H1 (cell line): ENCODE measurements around the gene ACTL6A. TPM values are rescaled to one million over a fixed set of nuclear protein-coding genes. Genes with fewer than 3 reads are reported as not detected.

Source experiments
- CTCF ChIA-PET: fragments of 300-600 bp; sonication (Branson Sonifier 250); formaldehyde crosslinking; loops from one replicate; lab custom pipeline; 2021; ENCODE audit not compliant: partially characterized antibody; lab: Charles Lee
- POLR2A ChIA-PET: fragments of 300-600 bp; sonication (Branson Sonifier 250); formaldehyde crosslinking; loops from one replicate; lab custom pipeline; 2021; ENCODE audit warnings: inconsistent platforms; ENCODE audit not compliant: partially characterized antibody; lab: Charles Lee
- DNase-seq, 2 experiments: peaks; one replicate each; pipeline versions ENCODE4 v3.0.0 to v3.0.0-alpha.2; 2010 to 2022; ENCODE audit warnings: low spot score in 2 of 2, low read depth in 1 of 2, mixed read lengths in 1 of 2
- FAIRE-seq: peaks from 2 replicates; lab custom pipeline; 2011; peaks lifted over from hg19 to GRCh38; lab: Jason Lieb, UNC
- H2AFZ ChIP-seq: 2 replicates; pipeline ENCODE4 v1.8.1; 2012; ENCODE audit warnings: low read length, inconsistent platforms
- H2AK5ac ChIP-seq: 2 replicates; pipeline ENCODE4 v1.6.1; 2013; ENCODE audit warnings: low read depth, low read length
- H2BK120ac ChIP-seq: replicated peaks from 2 replicates; pipeline ENCODE3; 2013; ENCODE audit warnings: low read depth, low read length, inconsistent platforms
- H2BK12ac ChIP-seq: 2 replicates; pipeline ENCODE4 v1.6.1; 2013; ENCODE audit warnings: low read depth, low read length
- H2BK15ac ChIP-seq: 2 replicates; pipeline ENCODE4 v1.6.1; 2013; ENCODE audit warnings: low read length
- H2BK20ac ChIP-seq: 2 replicates; pipeline ENCODE4 v1.6.1; 2013; ENCODE audit warnings: low read length
- H2BK5ac ChIP-seq: 2 replicates; pipeline ENCODE4 v1.6.1; 2013; ENCODE audit warnings: low read depth, low read length
- H3K14ac ChIP-seq: 2 replicates; pipeline ENCODE4 v1.6.1; 2013; ENCODE audit warnings: inconsistent platforms; ENCODE audit not compliant: insufficient read length
- H3K18ac ChIP-seq: 2 replicates; pipeline ENCODE4 v1.6.1; 2013; ENCODE audit warnings: low read length; ENCODE audit errors: extremely low read depth
- H3K23ac ChIP-seq: 2 replicates; pipeline ENCODE4 v1.6.1; 2013; ENCODE audit warnings: inconsistent platforms; ENCODE audit not compliant: insufficient read length
- H3K23me2 ChIP-seq: 2 replicates; pipeline ENCODE4 v1.6.1; 2013; ENCODE audit warnings: low read depth, low read length
- H3K27ac ChIP-seq: 2 replicates; pipeline ENCODE4 v1.6.1; 2011; ENCODE audit warnings: low read depth, low read length, inconsistent platforms
- H3K27me3 ChIP-seq, 4 experiments: replicated peaks in 1 of 4; 1 replicate in 1 of 4; 2 replicates in 3 of 4; pipeline versions ENCODE4 v1.6.1 to v1.8.1; 2011 to 2013; ENCODE audit warnings: low read length in 3 of 4, mild to moderate bottlenecking in 3 of 4, inconsistent platforms in 2 of 4, mixed read lengths in 2 of 4, moderate library complexity in 1 of 4; ENCODE audit not compliant: control insufficient read depth in 3 of 4, insufficient read depth in 3 of 4; ENCODE audit errors: extremely low read depth in 1 of 4
- H3K36me3 ChIP-seq, 4 experiments: 2 replicates each; pipeline versions ENCODE4 v1.6.1 to v1.8.1; 2011 to 2013; ENCODE audit warnings: mild to moderate bottlenecking in 4 of 4, low read length in 3 of 4, moderate library complexity in 2 of 4, control low read depth in 1 of 4, inconsistent platforms in 1 of 4; ENCODE audit not compliant: insufficient read depth in 4 of 4, control insufficient read depth in 2 of 4
- H3K4ac ChIP-seq: replicated peaks from 2 replicates; pipeline ENCODE3; 2013; ENCODE audit warnings: low read length, low read depth, mixed read lengths, inconsistent platforms; ENCODE audit not compliant: insufficient read length
- H3K4me1 ChIP-seq, 4 experiments: replicated peaks in 1 of 4; 1 replicate in 1 of 4; 2 replicates in 3 of 4; pipeline versions ENCODE4 v1.6.1 to v1.8.1; 2011 to 2013; ENCODE audit warnings: low read length in 3 of 4, inconsistent platforms in 2 of 4, mixed read lengths in 1 of 4; ENCODE audit not compliant: insufficient read depth in 4 of 4, control insufficient read depth in 3 of 4
- H3K4me2 ChIP-seq, 2 experiments: 2 replicates each; pipeline versions ENCODE4 v1.6.1 to v1.8.1; 2011 to 2013; ENCODE audit warnings: low read depth in 2 of 2, low read length in 2 of 2, control low read depth in 1 of 2, inconsistent platforms in 1 of 2, mild to moderate bottlenecking in 1 of 2; ENCODE audit not compliant: insufficient read depth in 1 of 2
- H3K4me3 ChIP-seq, 4 experiments: fragments of 200-600, 300-600 bp in 1 of 4; sonication (generic), shearing (Covaris generic), sonication (Bioruptor Twin) in 1 of 4; 2 replicates each; pipeline versions ENCODE4 v1.5.1 to v1.8.1; 2011 to 2016; ENCODE audit warnings: low read length in 4 of 4, low read depth in 3 of 4, control low read depth in 2 of 4, inconsistent platforms in 2 of 4, mild to moderate bottlenecking in 2 of 4, mixed read lengths in 1 of 4, moderate library complexity in 1 of 4; ENCODE audit not compliant: insufficient read depth in 2 of 4; ENCODE audit errors: extremely low read depth in 1 of 4
- H3K56ac ChIP-seq: replicated peaks from 2 replicates; pipeline ENCODE3; 2013; ENCODE audit warnings: low read depth, mild to moderate bottlenecking, mixed read lengths, low read length, inconsistent platforms; ENCODE audit not compliant: insufficient read length
- H3K79me1 ChIP-seq: 2 replicates; pipeline ENCODE4 v1.6.1; 2013; ENCODE audit warnings: low read depth, low read length, control low read depth
- H3K79me2 ChIP-seq, 2 experiments: 2 replicates each; pipeline versions ENCODE4 v1.6.1 to v1.8.1; 2012 to 2013; ENCODE audit warnings: low read length in 2 of 2, mild to moderate bottlenecking in 2 of 2, inconsistent platforms in 1 of 2; ENCODE audit not compliant: insufficient read depth in 2 of 2, control insufficient read depth in 1 of 2
- H3K9ac ChIP-seq, 4 experiments: replicated peaks in 1 of 4; 1 replicate in 1 of 4; 2 replicates in 3 of 4; pipeline versions ENCODE4 v1.6.1 to v1.8.1; 2011 to 2013; ENCODE audit warnings: low read depth in 3 of 4, low read length in 3 of 4, control low read depth in 2 of 4, mild to moderate bottlenecking in 2 of 4, moderate library complexity in 2 of 4, inconsistent platforms in 1 of 4; ENCODE audit errors: extremely low read depth in 1 of 4
- H3K9me3 ChIP-seq, 2 experiments: 2 replicates each; pipeline versions ENCODE4 v1.6.1 to v1.8.1; 2012 to 2013; ENCODE audit warnings: mild to moderate bottlenecking in 2 of 2, moderate library complexity in 2 of 2, control low read depth in 1 of 2, inconsistent platforms in 1 of 2, low read depth in 1 of 2, low read length in 1 of 2, mixed read lengths in 1 of 2; ENCODE audit not compliant: insufficient read depth in 2 of 2
- H4K20me1 ChIP-seq, 2 experiments: replicated peaks in 1 of 2; 2 replicates each; pipeline versions ENCODE3 to v1.8.1; 2011 to 2013; ENCODE audit warnings: inconsistent platforms in 2 of 2, low read length in 2 of 2, mild to moderate bottlenecking in 1 of 2; ENCODE audit not compliant: insufficient read depth in 2 of 2, control insufficient read depth in 1 of 2
- H4K5ac ChIP-seq: 2 replicates; pipeline ENCODE4 v1.6.1; 2013; ENCODE audit warnings: low read length, low read depth, mixed read lengths, inconsistent platforms; ENCODE audit not compliant: insufficient read length
- H4K8ac ChIP-seq: 2 replicates; pipeline ENCODE4 v1.8.0; 2013; ENCODE audit warnings: mild to moderate bottlenecking, moderate library complexity, low read length, inconsistent platforms; ENCODE audit not compliant: insufficient read depth; ENCODE audit errors: extremely low read depth
- H4K91ac ChIP-seq: replicated peaks from 2 replicates; pipeline ENCODE3; 2013; ENCODE audit warnings: low read length, mixed read lengths, inconsistent platforms; ENCODE audit not compliant: insufficient read length
- CBX5 ChIP-seq: fragments of 300-800, 300-1000 bp; sonication (generic); IDR thresholded peaks from 2 replicates; pipeline ENCODE4 v1.7.1; 2016; ENCODE audit warnings: antibody characterized with exemption, low read length, low read depth
- TBP ChIP-seq: IDR thresholded peaks from 2 replicates; pipeline ENCODE4 v1.6.1; 2011; ENCODE audit warnings: low read depth, low read length, improper control_type of control experiment
- WGBS, 2 experiments: shearing (Covaris generic) in 1 of 2; methylation state at CpG; one replicate each; pipeline versions ENCODE4 v1.1.6 to v1.1.7; 2013 to 2015; ENCODE audit warnings: low lambda C conversion rate in 2 of 2, mixed read lengths in 2 of 2, inconsistent platforms in 1 of 2, low coverage in 1 of 2, missing lambda C conversion rate in 1 of 2; ENCODE audit not compliant: insufficient replicate concordance in 2 of 2, insufficient coverage in 1 of 2, insufficient read length in 1 of 2; ENCODE audit errors: extremely low coverage in 1 of 2, missing lambda C conversion rate in 1 of 2; 5-methylcytosine and 5-hydroxymethylcytosine counted together
- polyA plus RNA-seq, 7 experiments: library from polyadenylated mRNA; depleted of rRNA in 3 of 7; stranded (reverse) in 5 of 7; unstranded in 2 of 7; fragments of >200 nt in 5 of 7; fragments of 200-250 nt in 2 of 7; gene quantifications; 1 replicate in 5 of 7; 2 replicates in 1 of 7; 4 replicates in 1 of 7; pipeline versions ENCODE4 v1.2.1 to v1.2.3, GENCODE V29; 2011 to 2013; ENCODE audit warnings: missing spikeins in 2 of 7, mixed read lengths in 2 of 7
- total RNA-seq: library from RNA; stranded (reverse); fragmentation: NEBNext Ultra II Directional; extraction: Animal tissue kit (Norgen Biotek cat#: 25700); gene quantifications from 2 replicates; pipeline ENCODE4 v1.2.1, GENCODE V29; 2021

ACTL6A gene
- total and polyA plus RNA-seq, 2 of the 8 experiments (the other 6 are each of a cell fraction or from before 2014, with no cell fraction given) = 76.9 to 99.5 TPM

DNA sequence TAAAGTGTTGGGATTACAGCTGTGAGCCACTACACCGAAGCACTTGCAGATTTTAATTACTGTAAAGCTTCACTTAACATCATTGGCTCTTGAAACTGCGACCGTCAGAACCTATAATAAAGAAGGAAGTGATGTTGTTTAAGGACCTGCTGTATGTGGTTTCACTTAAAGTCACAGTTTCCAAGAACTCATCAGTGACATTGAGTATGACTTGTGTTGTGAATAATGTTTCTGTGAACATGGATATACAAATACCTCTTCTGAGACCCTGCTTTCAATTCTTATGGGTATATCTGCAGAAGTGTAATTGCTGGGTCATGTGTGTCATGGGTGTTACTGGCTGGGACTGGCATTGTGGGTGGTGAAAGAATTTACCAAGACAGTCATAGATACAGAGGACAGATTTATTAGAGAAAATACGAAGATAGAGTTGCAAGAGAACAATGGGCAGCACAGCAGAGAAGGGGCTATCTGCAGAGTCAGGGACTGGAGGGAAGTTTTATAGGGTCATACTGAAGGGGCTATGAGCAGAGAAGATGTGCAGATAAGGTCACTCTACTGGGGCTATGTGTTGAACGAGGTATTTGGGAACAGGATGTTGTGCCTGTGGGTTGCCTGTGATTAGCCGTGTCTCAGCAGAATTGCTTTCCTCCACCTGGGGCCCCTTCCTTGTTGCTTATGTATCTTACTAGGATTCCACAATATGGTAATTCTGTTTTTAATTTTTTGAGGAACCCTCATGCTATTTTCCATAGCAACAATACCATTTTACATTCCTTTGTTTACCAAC, 46.4 kb downstream of the ACTL6A start:
- no peak for DNase-seq
- Histone ChIP-seq H2AFZ (no peak overlapping the region), H3K23me2 (peaks cover 4% of the 10 kb centered on the region), H2AK5ac (no peak overlapping the region), H3K4me1 (no peaks in the 10 kb centered on the region), H3K4me3 (no peak overlapping the region), H3K56ac (no peak overlapping the region), H3K14ac (no peak overlapping the region), H4K8ac (no peak overlapping the region), H3K27me3 (no peaks in the 10 kb centered on the region), H2BK120ac (no peak overlapping the region), H2BK20ac (no peak overlapping the region), H4K5ac (no peak overlapping the region), H3K79me2 (peaks cover 0 to 21% of the 10 kb centered on the region in 2 experiments; a peak in 2 of 4 replicates), H2BK5ac (no peak overlapping the region), H2BK15ac (no peak overlapping the region), H3K36me3 (peaks cover 0 to 4% (median 0%) of the 10 kb centered on the region in 4 experiments; a peak in 1 of 8 replicates), H3K79me1 (no peaks in the 10 kb centered on the region), H3K4ac (no peak overlapping the region), H3K23ac (no peak overlapping the region), H3K9me3 (no peaks in the 10 kb centered on the region), H3K27ac (no peak overlapping the region), H2BK12ac (no peak overlapping the region), H4K20me1 (no peaks in the 10 kb centered on the region), H3K4me2 (no peak overlapping the region), H3K18ac (no peak overlapping the region), H3K9ac (no peak overlapping the region), H4K91ac (no peak overlapping the region)
- TF ChIP-seq TBP (no peak), CBX5 (no peak)
- WGBS, 2 experiments = 90% methylated on average over 6 of the region's 6 CpGs; no CpG with 5 or more reads in 1 of the 2 experiments
- CTCF ChIA-PET = no interaction called here
- FAIRE-seq = no peak
- POLR2A ChIA-PET = no interaction called here
